Mononuclear cell (primary cell): ENCODE measurements around the gene PCBP2. TPM values are rescaled to one million over a fixed set of nuclear protein-coding genes. Genes with fewer than 3 reads are reported as not detected.

Experiments
- H3K27me3 ChIP-seq: 2 replicates; pipeline ENCODE4 v1.6.0; 2011; ENCODE audit warnings: low read length, control low read depth; ENCODE audit not compliant: insufficient read depth
- H3K4me1 ChIP-seq: 2 replicates; pipeline ENCODE4 v1.5.1; 2011; ENCODE audit warnings: mild to moderate bottlenecking, low read length, control low read depth; ENCODE audit not compliant: insufficient read depth
- H3K4me3 ChIP-seq: 2 replicates; pipeline ENCODE4 v1.5.1; 2011; ENCODE audit warnings: mild to moderate bottlenecking, low read length, moderate library complexity
- H3K9me3 ChIP-seq: 2 replicates; pipeline ENCODE4 v1.5.1; 2011; ENCODE audit warnings: low read depth, mild to moderate bottlenecking, control low read depth, low read length
- total RNA-seq: library from RNA; depleted of rRNA; stranded (reverse); fragments of >200 nt; gene quantifications from one replicate; pipeline ENCODE4 v1.2.3, GENCODE V29; 2012

The PCBP2 gene
- total RNA-seq, 1 donor: 511 TPM

- Histone ChIP-seq H3K9me3 (no peaks in the 10 kb centered on the region), H3K27me3 (no peaks in the 10 kb centered on the region), H3K4me1 (peaks cover 28% of the 10 kb centered on the region), H3K4me3 (no peak overlapping the region)
These were observed 40.3 kb downstream of the PCBP2 start for GRCh38 chr12:53492188-53492587.

- Histone ChIP-seq H3K4me3 (peak overlapping the region; percentile 37), H3K27me3 (no peaks in the 10 kb centered on the region), H3K9me3 (no peaks in the 10 kb centered on the region), H3K4me1 (peaks cover 28% of the 10 kb centered on the region)
These were observed 41.1 kb downstream of the PCBP2 start for GRCh38 chr12:53492830-53493609.

- H3K27me3 ChIP-seq: no peaks in the 10 kb centered on the region
- H3K4me3 ChIP-seq: peak overlapping the region; percentile 37
These were observed 41.9 kb downstream of the PCBP2 start for GRCh38 chr12:53493610-53494391.

DNA sequence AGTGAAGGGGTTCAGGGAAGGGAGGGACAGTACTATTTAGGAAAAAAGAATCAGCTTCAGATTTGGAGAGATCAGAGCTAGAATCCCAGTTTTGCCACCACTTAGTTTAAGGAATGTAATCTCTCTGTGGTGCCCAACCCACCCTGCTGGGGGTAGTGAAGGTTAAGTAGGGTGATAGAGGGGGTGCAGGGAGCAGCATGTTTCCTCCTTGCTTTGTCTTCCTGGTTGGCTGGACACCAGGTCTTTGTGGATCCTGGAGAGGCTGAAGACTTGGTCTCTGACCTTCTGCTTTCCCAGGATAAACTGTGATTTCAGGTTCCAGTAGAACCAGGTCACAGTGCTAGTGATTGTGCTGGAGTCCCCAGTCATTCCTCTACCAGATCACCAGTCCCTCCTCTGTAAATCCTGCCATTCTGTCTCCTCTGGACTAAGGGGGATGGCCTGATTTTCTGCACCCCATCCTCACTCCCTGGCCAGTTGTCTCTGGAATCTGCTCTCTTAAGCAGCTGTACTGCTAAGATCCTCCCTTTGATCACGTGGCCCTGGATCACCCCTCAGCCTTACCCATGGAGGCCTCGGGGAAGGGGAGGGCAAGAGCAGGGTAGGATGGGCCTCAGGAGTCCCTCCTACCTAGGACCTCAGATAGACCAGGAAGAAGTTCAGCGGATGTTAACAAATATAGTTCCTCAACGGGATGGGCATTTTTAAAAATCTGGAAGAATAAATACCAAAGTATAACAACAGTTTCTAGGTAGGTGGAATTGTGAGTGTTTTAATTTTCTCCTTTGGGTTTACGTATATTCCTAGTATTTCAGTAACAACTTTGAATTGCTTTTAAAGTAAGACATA lies 44.2 kb downstream of the PCBP2 start:
- no peak overlapping the region for H3K4me3 ChIP-seq
- no peaks in the 10 kb centered on the region for H3K27me3 ChIP-seq
- peaks cover 46% of the 10 kb centered on the region for H3K4me1 ChIP-seq
- H3K9me3 ChIP-seq: no peaks in the 10 kb centered on the region

More at GRCh38 chr12:53493610-53494391, 41.9 kb downstream of the PCBP2 start:
- H3K4me1 ChIP-seq: peaks cover 35% of the 10 kb centered on the region
- H3K9me3 ChIP-seq: no peaks in the 10 kb centered on the region

DNA sequence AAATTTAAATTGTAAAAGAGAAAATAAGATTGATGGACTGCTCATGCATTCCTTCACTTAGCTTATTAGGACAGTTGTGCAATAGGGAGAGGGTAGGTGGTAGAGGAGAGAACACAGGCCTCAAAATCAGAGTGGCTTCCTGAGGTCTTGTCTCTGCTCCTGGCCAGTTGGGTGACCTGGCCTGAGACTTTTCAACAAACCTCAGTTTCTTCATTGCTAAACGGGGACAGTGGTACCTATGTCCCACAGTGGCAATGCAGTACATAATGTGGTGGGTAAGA lies 44.8 kb downstream of the PCBP2 start:
- H3K4me3 ChIP-seq: no peak overlapping the region
- peaks cover 50% of the 10 kb centered on the region for H3K4me1 ChIP-seq
- no peaks in the 10 kb centered on the region for H3K27me3 ChIP-seq
- H3K9me3 ChIP-seq: no peaks in the 10 kb centered on the region

DNA sequence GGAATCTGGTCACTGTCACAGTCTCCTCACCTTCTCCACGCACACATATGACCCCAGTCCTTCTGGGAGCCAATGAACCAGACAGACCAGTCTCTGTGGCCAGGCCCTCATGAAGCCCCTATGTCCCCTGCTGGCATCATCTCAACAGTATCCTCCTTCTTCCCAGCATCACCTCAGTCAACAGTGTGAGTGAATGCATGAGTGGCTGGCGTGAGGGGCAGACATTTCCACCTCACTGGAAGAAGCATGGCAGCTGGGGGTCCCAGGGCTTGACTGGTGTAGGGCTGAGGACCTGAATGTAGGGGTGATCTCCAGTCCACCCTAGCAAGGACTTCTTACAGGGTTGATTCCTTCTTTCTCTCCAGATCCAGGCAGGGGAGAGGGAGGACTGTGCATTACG lies 45.6 kb downstream of the PCBP2 start:
- no peaks in the 10 kb centered on the region for H3K9me3 ChIP-seq

GRCh38 chr12:53498235-53498630 lies 46.3 kb downstream of the PCBP2 start:
- Histone ChIP-seq H3K4me3 (no peak overlapping the region), H3K27me3 (no peaks in the 10 kb centered on the region), H3K9me3 (no peaks in the 10 kb centered on the region), H3K4me1 (peaks cover 55% of the 10 kb centered on the region)

More for the DNA sequence above, 45.6 kb downstream of the PCBP2 start:
- Histone ChIP-seq H3K4me1 (peaks cover 53% of the 10 kb centered on the region), H3K4me3 (no peak overlapping the region), H3K27me3 (no peaks in the 10 kb centered on the region)

GRCh38 chr12:53499266-53500141 lies 47.6 kb downstream of the PCBP2 start, which contains the start of gene MAP3K12:
Gene MAP3K12, minus strand, starts transcription at chr12:53499458. Its CDS starts 12,067 bp downstream, at chr12:53487391.
- Histone ChIP-seq H3K4me1 (peaks cover 43% of the 10 kb centered on the region), H3K4me3 (peak within 1 kb of the TSS; percentile 60), H3K27me3 (no peaks in the 10 kb centered on the region), H3K9me3 (no peaks in the 10 kb centered on the region)

DNA sequence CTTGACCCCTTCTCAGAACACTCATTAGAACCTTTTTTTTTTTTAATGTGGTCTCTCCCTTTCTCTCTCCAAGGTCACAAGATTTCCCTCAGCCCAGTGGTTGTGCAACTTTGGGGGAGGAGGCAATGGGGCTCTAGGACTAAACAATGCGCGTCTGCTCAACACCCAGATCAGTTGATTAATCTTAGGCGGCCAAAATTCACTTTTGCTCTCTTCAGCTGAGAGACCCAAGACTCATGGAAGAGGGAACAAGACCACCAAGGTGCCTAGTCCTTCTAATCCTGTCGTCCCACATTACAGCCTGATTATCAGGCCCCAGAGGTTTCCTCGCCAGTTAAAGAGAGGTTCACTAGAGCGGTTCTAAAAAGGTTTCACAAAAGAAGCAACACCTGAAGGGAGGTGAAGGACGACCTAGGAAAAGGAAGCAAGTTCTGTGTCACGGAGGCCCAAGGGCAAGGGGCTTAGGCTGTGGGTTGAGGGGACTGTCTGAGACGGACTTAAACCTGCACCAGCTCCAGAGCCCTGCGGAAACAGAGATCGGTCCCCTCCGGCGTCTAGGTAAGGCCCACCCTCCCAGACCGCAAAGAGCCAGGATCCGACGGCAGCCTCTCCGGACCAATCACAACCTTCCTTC lies 48.4 kb downstream of the PCBP2 start:
- Histone ChIP-seq H3K4me3 (peak overlapping the region; percentile 60), H3K9me3 (no peaks in the 10 kb centered on the region), H3K27me3 (no peaks in the 10 kb centered on the region), H3K4me1 (peaks cover 43% of the 10 kb centered on the region)

- no peaks in the 10 kb centered on the region for H3K9me3 ChIP-seq
- H3K27me3 ChIP-seq: no peaks in the 10 kb centered on the region
- H3K4me1 ChIP-seq: peaks cover 41% of the 10 kb centered on the region
- H3K4me3 ChIP-seq: peak within 1 kb of the TSS; percentile 60
These were observed 49.1 kb downstream of the PCBP2 start, which contains the start of gene TARBP2 for GRCh38 chr12:53500776-53501614. Gene TARBP2, plus strand, starts transcription at chr12:53501283. Its CDS starts 126 bp downstream, at chr12:53501409.

GRCh38 chr12:53501615-53502181 lies 49.8 kb downstream of the PCBP2 start:
- Histone ChIP-seq H3K4me3 (peak overlapping the region; percentile 60), H3K27me3 (no peaks in the 10 kb centered on the region), H3K4me1 (peaks cover 36% of the 10 kb centered on the region), H3K9me3 (no peaks in the 10 kb centered on the region)

GRCh38 chr12:53502331-53502730 lies 50.4 kb downstream of the PCBP2 start:
- H3K4me1 ChIP-seq: peaks cover 33% of the 10 kb centered on the region
- H3K9me3 ChIP-seq: no peaks in the 10 kb centered on the region
- H3K27me3 ChIP-seq: no peaks in the 10 kb centered on the region
- no peak overlapping the region for H3K4me3 ChIP-seq
